Activated gamma-delta T cell (primary cell): ENCODE data around the gene SURF4.
"Not testable (repeated sequence)": the region's sequence is repeated elsewhere in the genome, so short reads cannot be mapped to it uniquely, and the experiment has no call there.

Experiments used
- DNase-seq: peaks from one replicate; lab custom pipeline; 2025; lab: John Stamatoyannopoulos, UW

SURF4 gene

GRCh38 chr9:133351908-133352634 is 23.8 kb downstream of the SURF4 start:
- DNase-seq: no peak

- DNase-seq: no peak
Observed at GRCh38 chr9:133351526-133351907, 24.3 kb downstream of the SURF4 start.

DNA sequence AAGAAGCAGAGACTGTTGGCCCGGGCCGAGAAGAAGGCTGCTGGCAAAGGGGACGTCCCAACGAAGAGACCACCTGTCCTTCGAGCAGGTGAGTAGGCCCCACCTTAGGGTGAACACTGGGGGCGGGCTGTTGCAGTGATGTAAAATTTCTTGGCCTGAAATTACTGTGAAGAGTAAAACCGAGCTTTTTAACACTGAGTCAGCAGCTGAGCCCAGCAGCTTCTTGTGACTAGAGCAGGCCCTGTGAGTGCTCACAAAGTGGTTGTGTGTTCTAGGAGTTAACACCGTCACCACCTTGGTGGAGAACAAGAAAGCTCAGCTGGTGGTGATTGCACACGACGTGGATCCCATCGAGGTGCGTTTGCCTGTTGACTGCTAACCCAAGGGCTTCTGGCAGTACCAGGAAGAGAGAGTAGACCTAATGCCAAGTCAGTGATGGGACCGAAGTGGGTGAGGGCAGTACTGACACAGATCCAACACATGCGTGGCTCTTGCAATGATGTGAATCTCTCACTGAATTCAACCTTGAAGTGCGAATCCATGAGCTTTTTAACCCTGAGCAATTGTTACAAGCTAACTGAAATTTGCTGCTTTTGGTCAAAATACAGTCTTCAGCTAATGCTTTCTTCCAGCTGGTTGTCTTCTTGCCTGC is 25.8 kb downstream of the SURF4 start:
- no peak for DNase-seq

DNA sequence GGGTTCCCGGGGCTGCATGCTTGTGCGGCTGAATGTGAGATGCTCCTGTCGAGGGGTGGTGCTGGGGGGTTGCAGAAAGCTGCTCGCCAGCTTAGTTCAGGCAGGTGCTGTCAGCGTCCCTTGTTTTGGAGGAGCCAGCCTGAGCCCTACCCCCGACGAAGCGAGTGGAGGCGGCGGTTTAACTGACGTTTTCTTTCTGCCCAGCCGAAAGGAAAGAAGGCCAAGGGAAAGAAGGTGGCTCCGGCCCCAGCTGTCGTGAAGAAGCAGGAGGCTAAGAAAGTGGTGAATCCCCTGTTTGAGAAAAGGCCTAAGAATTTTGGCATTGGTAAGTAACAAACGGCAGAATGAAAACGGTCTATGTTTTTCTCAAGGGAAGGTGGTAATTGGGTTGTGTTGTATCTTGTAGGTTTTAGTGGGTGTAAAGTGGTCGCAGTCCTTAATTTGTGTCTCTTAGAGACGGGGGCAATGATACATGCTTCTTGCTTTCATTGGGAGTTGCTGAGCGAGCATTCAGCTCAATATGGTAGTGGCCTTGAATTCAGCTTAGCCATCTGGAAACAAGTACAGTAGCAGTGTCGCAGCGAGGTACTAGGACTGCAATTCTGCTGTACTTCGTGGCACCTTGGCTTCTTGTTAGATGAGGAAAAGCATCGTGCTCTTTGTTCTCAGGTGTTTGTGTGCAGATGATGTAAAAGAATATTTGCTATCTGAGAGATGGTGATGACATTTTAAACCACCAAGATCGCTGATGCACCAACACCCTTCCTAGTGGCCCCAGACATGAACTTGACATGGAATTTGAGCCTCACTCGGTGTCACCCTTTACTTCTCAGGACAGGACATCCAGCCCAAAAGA is 26.9 kb downstream of the SURF4 start:
- DNase-seq: no peak

DNA sequence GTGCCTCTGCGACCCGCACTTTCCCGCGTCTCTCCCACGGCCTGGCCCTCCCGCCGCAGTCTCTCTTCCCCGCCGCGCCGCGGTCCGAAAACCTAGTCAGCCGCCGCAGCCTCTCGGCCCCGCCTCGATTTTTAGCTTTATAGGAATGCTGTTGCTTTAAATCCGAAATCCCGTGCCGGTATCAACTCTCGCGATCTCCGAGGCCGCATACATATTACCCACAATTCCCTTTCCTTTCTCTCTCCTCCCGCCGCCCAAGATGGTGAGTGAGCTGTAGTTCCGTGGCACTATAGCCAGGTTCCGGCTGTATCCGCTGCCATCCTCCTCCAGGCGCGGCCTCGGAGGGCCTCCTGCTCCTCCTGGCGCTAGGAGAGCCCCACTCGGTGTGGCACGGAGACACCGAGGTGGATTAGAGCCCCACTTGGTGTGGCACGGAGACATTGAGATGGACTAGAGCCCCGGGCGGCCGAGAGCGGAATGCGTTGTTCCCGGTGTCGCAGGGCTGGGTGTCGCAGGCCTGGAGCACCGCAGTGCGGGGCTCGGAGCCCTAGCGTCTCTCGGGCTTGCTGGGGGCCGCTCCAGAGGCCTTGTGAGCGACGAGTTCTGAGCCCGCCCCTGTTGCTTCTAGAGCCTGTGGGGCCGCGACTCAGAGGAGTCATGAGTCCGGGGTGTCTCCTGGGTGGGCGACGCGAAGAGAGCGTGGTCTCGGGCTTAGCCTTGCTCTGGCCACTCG is 27.7 kb downstream of the SURF4 start, which contains the start of the genes MED22 and RPL7A:
MED22 (minus strand) TSS at position 147 of the 733 bp plus-strand sequence. CDS start 1,469 bp downstream, outside the sequence.
RPL7A (plus strand) TSS at position 234 of the 733 bp plus-strand sequence; CDS start at position 260, 26 bp downstream.
- DNase-seq: peak; percentile 51

DNA sequence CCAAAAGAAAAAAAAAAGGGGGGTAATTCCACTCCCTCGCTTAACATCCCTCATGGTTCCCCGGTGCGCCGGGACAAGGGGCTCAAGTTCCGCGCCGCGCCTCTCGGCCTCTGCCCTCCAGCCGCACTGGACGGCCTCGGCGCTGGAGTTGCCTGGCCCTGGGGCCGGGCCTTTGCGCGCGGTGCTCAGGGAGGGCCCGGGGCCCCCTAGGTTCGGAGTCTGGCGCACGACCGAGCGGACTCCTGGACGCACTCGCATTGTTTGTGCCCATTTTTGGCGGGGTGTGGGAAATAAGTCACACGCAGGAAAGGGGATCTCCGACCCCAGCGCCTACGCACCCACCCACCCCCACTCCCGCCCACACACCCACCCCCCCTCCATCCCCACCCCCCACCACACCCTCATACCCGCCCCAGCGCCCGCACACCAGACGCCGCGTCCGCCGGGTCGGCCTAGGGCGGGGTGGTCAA is 28.3 kb downstream of the SURF4 start:
- no peak for DNase-seq

- no peak for DNase-seq
Observed at GRCh38 chr9:133346021-133346785, 29.7 kb downstream of the SURF4 start.

- DNase-seq: no peak
Observed at GRCh38 chr9:133345596-133345995, 30.3 kb downstream of the SURF4 start.

DNA sequence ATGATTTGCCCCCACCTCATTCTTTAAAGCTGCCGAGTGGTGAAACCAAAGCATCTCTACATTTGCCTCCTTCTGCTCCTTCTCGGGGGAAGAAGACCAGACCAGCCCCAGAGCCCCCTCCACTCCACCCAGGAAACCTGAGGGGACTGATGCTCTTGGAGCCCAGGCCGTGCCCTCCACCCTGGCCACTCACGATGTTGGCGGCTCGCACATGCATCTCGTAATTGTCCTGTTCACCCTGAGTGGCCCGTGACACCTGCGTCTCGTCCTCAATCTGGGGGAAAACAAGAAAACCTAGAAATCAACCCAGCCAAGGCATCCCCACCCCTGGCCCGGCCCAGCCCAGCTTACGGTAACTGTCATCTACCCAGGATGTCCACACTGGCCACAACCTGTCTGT is 30.9 kb downstream of the SURF4 start:
- no peak for DNase-seq

GRCh38 chr9:133344071-133344470 is 31.8 kb downstream of the SURF4 start:
- DNase-seq: no peak

GRCh38 chr9:133342570-133342969 is 33.3 kb downstream of the SURF4 start:
- no peak for DNase-seq

DNA sequence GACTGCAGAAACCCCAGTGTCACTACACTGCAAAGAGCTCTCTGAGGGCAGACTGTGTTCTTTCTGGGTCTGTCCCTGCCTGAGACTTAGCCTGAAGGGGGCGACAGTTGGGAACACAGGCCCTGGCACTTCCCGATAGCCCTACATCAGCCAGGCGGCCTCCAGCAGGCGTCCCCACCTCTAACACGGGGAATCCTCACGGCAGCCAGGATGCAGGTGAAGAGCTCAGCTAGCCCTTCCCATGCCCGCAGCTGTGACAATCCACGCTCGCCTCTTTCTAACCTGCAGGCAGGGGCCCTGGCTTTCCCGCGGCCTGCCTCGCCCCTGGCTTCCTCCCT is 33.8 kb downstream of the SURF4 start:
- DNase-seq: no peak

DNA sequence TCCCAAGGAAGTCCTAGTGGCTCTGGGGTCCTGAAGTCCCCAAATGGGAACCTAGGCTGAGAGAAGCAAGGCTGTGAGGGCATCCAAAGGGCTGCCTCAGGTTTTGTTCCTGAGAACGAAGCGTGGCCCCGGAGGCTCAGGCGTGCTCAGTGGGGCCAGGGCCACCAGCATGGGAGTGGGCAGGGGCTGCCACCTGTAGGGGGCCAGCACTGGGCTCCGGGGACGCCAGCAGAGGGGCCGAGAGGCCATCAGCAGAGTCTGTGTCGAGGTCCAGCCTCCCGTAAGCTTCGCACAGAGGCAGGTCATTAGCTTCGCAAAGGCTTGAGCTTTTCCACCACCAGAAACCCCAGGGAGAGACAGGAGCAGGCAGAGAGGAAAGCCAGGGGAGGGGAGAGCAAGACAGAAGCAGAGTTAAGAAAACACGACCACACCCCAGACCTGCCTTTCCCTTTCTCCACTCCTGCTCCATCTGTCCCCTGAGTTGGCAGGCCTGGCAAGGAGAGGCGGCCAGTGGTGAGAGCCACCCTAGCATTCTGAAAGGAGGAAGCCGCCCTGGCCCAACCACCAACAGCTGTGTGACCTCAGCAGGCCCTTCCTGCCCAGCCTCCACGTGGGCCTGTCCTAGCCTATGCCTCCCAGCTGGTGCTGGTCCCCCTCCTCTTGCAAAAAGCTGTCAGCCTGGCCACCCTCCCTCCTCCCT is 34.3 kb downstream of the SURF4 start:
- no peak for DNase-seq

DNA sequence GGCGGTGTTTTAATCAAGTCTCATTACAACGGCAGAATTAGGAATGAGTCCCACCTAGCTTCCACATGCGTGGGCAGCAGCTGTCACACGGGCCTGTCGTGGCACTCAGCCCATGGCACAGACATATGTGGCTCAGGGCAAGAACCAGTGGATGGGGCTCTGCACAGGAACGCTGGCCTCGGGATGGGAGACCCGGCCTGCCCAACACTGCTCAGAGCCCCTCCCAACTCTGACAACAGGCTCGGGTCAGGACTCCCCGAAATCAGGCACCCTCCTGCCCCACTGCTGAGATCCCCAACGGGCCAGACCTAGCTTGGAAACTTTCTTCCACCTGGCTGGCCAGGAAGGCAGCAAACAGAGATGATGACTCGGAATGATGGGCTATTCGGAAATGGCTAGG is 34.9 kb downstream of the SURF4 start:
- no peak for DNase-seq

- no peak for DNase-seq
Observed at GRCh38 chr9:133340256-133340655, 35.6 kb downstream of the SURF4 start.

DNA sequence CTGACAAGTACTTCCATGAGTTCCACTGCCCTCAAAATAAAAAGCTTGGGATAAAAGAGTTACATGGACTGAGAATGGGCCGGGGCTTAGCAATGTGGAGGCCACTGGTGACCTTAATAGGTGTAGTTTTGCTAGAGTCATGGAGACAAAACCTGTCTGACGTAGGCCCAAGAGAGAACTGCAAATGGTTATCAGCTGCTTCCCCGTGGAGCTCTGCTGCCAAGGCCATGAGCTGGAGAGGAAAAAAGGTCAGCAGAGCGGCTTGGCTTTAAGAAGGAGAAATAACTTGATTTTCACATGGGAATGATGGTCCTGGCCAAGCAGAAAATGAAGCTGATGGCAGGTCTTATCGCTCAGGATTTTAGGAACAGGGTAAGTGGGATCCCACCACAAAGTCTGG is 36.2 kb downstream of the SURF4 start:
- DNase-seq: no peak

DNA sequence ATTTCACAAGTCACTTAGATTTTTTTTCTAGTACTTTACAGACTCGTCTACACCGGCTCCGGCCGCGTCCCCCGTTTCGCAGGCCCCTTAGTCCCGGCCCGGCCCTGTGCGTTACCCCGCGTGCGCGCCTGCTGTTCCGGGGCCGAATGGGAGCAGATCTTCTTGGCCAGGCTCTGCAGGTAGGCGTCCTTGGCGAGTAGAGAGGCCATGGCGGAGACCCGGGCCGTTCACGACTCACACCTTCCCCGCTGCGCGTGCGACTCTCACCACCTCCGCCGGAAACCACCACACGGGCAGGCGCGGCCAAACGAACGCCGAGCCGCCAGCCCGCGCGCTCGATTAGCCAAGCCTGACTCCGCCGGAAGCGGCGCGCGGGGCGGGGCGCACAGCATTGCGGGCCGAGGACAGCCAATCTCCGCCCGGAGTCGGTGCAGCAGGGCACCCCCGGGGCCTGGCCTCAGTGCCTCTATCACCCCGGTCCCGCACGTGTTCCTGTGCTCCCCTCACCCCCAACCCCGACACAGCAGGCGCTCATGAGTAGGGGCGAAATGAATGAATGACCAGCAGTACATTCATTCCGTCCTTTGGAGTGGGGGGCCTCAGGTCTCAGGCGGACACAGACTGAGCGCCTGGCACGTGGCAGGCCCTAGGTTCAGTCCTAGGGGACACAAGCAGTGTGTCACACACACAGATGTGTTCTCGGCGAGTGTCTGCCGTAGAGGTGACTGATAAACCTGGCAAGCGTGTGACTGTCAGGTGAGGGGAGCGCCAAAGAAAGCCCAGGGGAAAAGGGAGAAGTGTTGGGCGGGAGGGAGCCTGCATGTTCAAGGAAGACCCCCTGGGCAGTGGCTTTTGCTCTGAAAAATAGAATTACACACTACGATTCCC is 39.7 kb downstream of the SURF4 start, which contains the start of gene SURF6:
SURF6 (minus strand) TSS at position 265 of the 888 bp plus-strand sequence; CDS start at position 209, 56 bp downstream.
- DNase-seq: peak; percentile 95

DNA sequence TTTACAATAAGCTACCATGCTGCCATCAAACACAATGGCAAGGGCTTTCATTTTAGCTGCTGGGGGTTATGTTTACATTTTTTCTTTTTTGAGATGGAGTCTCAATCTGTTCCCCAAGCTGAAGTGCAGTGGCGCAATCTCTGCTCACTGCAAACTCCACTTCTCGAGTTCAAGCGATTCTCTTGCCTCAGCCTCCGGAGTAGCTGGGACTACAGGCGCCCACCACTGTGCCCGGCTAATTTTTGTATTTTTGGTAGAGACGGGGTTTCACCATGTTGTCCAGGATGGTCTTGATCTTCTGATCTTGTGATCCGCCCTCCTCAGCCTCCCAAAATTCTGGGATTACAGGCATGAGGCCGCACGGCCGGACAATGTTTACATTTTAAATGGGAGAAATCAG is 41.0 kb downstream of the SURF4 start:
- not testable (repeated sequence) for DNase-seq

GRCh38 chr9:133334161-133334560 is 41.7 kb downstream of the SURF4 start:
- no peak for DNase-seq
